Fibroblast of pulmonary artery (primary cell): ENCODE data around the gene GJB3.
"Not testable (repeated sequence)": the region's sequence is repeated elsewhere in the genome, so short reads cannot be mapped to it uniquely, and the experiment has no call there.

Experiments
- DNase-seq: peaks from one replicate; pipeline ENCODE4 v3.0.0-alpha.2; 2010; ENCODE audit warnings: low read depth
- H3K4me3 ChIP-seq: replicated peaks from 2 replicates; pipeline ENCODE4 v1.5.1; 2011; ENCODE audit warnings: low read depth, mild to moderate bottlenecking, control low read depth, low read length, moderate library complexity
- TF ChIP-seq, protein P1 (sequence below): IDR thresholded peaks from 2 replicates; pipeline ENCODE4 v1.5.1; 2011; ENCODE audit warnings: mild to moderate bottlenecking, control low read depth, low read length, inconsistent platforms; ENCODE audit errors: missing control alignments

The GJB3 gene

GRCh38 chr1:34771573-34772371 is 9.2 kb upstream of the GJB3 start:
- DNase-seq: no peak
- H3K4me3 ChIP-seq: no peak overlapping the region
- TF ChIP-seq, protein P1, sequence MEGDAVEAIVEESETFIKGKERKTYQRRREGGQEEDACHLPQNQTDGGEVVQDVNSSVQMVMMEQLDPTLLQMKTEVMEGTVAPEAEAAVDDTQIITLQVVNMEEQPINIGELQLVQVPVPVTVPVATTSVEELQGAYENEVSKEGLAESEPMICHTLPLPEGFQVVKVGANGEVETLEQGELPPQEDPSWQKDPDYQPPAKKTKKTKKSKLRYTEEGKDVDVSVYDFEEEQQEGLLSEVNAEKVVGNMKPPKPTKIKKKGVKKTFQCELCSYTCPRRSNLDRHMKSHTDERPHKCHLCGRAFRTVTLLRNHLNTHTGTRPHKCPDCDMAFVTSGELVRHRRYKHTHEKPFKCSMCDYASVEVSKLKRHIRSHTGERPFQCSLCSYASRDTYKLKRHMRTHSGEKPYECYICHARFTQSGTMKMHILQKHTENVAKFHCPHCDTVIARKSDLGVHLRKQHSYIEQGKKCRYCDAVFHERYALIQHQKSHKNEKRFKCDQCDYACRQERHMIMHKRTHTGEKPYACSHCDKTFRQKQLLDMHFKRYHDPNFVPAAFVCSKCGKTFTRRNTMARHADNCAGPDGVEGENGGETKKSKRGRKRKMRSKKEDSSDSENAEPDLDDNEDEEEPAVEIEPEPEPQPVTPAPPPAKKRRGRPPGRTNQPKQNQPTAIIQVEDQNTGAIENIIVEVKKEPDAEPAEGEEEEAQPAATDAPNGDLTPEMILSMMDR: no peak

GRCh38 chr1:34773114-34773513 is 7.9 kb upstream of the GJB3 start:
- H3K4me3 ChIP-seq, DNase-seq: not testable (repeated sequence)

DNA sequence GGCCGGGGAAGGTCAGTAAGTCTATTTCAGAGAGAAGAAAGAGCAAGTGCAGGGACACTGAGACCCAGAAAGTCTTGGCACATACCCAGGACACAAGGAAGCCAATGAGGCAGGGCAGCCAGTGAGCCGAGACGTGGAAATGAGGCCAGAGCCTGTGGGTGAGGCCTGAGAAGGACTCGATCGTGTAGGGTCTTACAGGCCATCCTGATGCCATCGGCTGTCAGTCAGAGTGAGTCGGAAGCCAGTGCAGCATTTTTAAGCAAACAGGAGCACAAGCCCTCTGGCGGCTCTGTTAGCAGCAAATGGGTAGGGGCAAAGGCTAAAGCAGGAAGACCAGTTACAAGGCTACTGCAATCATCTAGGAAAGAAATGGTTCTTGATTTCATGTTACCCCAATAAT is 6.1 kb upstream of the GJB3 start:
- no peak for DNase-seq
- TF ChIP-seq, protein P1: no peak

GRCh38 chr1:34776911-34777310 is 4.1 kb upstream of the GJB3 start:
- H3K4me3 ChIP-seq: no peak overlapping the region
- TF ChIP-seq, protein P1: no peak
- DNase-seq: no peak

More for the DNA sequence above, 6.1 kb upstream of the GJB3 start:
- no peak overlapping the region for H3K4me3 ChIP-seq

DNA sequence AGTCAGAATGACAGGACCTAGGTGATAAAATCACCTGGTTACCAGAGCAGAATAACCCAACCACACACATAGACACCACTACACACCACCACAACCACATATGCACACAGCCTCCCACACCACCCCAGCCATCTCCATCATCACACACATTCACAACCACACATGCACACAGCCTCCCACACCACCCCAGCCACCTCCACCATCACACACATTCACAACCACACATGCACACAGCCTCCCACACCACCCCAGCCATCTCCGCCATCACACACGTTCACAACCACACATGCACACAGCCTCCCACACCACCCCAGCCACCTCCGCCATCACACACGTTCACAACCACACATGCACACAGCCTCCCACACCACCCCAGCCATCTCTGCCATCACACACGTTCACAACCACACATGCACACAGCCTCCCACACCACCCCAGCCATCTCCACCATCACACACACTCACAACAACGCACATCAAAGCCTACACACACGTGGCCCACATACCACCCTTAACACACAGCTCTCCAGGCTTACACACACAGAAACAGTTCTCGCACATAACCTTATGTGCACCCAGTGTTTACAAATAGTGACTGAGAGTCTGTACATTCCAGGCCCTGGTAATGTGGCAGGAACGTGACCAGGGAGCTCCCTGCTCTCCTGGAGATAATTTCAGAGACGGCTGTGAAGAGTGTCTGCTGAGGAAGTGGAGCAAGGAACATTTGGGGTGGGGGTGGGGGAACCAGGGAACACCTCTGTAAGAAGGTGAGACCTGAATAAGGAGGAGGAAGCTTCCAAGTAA is 3.3 kb upstream of the GJB3 start:
- no peak overlapping the region for H3K4me3 ChIP-seq
- TF ChIP-seq, protein P1: no peak
- DNase-seq: no peak

DNA sequence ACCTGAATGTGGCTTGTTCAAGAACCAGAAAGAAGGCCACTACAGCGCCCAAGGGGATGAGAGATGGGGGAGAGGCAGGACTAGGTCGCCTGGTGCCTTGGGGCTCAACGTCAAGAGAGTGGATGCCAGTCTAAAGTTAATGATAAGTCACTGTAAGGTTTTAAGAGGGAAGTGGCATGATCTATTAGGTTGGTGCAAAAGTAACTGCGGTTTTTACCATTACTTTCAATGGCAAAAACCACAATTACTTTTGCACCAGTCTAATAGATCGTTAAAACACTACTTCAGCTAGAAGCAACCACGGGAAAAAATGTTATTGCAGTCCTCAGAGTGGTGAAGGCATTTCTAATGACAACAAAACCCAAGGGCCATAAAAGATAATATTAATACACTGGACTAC is 2.6 kb upstream of the GJB3 start:
- H3K4me3 ChIP-seq: no peak overlapping the region
- DNase-seq: no peak
- TF ChIP-seq, protein P1: no peak

DNA sequence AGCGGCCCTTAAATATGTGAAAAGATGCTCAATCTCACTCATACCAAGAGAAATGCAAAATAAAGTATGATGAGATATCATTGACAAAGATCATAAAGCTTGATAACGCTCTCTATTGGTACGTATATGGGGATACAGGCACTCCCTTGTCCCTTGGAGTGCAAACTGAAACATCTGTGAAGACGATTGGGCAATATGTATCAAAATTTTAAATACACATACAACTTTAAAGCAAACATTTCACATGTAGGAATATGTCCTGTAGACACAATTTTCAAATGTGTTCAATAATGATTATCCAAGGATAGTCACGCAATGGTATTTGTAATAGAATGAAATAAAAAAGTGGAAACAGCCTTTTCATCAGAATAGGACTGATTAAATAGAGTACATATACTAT is 2.0 kb upstream of the GJB3 start:
- no peak for DNase-seq
- TF ChIP-seq, protein P1: no peak
- no peak overlapping the region for H3K4me3 ChIP-seq
